H9 (cell line): ENCODE results near the gene SLC18B1. TPM values are rescaled to one million over a fixed set of nuclear protein-coding genes. Genes with fewer than 3 reads are reported as not detected.

Experiments used
- DNase-seq: peaks from one replicate; pipeline ENCODE4 v3.0.0-alpha.2; 2017
- H2AFZ ChIP-seq: one replicate; pipeline ENCODE4 v1.6.1; 2013; ENCODE audit warnings: mild to moderate bottlenecking, low read length, control low read depth, moderate library complexity
- H2AK5ac ChIP-seq: 2 replicates; pipeline ENCODE4 v1.6.1; 2013; ENCODE audit warnings: low read length, control low read depth, mixed read lengths; ENCODE audit not compliant: insufficient read length
- H2BK120ac ChIP-seq: one replicate; pipeline ENCODE4 v1.6.1; 2013; ENCODE audit warnings: low read depth, mild to moderate bottlenecking, low read length, control low read depth, inconsistent platforms; ENCODE audit not compliant: poor library complexity, severe bottlenecking
- H2BK12ac ChIP-seq: 2 replicates; pipeline ENCODE4 v1.6.1; 2013; ENCODE audit warnings: low read length, control low read depth, mixed read lengths, low read depth; ENCODE audit not compliant: insufficient read length
- H2BK15ac ChIP-seq: 2 replicates; pipeline ENCODE4 v1.6.1; 2013; ENCODE audit warnings: low read depth, low read length, control low read depth
- H2BK20ac ChIP-seq: one replicate; pipeline ENCODE4 v1.6.1; 2013; ENCODE audit warnings: low read depth, mild to moderate bottlenecking, low read length, control low read depth, inconsistent platforms; ENCODE audit not compliant: poor library complexity, severe bottlenecking
- H2BK5ac ChIP-seq: 2 replicates; pipeline ENCODE4 v1.6.1; 2013; ENCODE audit warnings: low read length, control low read depth, mixed read lengths; ENCODE audit not compliant: insufficient read length
- H3K14ac ChIP-seq: 2 replicates; pipeline ENCODE4 v1.6.1; 2013; ENCODE audit warnings: low read length, control low read depth; ENCODE audit not compliant: insufficient read depth
- H3K18ac ChIP-seq: 2 replicates; pipeline ENCODE4 v1.6.1; 2013; ENCODE audit warnings: low read depth, mild to moderate bottlenecking, mixed read lengths, low read length, control low read depth; ENCODE audit not compliant: insufficient read length
- H3K23ac ChIP-seq: 2 replicates; pipeline ENCODE4 v1.6.1; 2013; ENCODE audit warnings: low read length, control low read depth, mixed read lengths, low read depth; ENCODE audit not compliant: insufficient read length
- H3K23me2 ChIP-seq: 2 replicates; pipeline ENCODE4 v1.6.1; 2013; ENCODE audit warnings: low read depth, mild to moderate bottlenecking, mixed read lengths, low read length, control low read depth; ENCODE audit not compliant: insufficient read length, poor library complexity, severe bottlenecking
- H3K27ac ChIP-seq: 2 replicates; pipeline ENCODE4 v1.5.1; 2013; ENCODE audit warnings: low read length, control low read depth, mixed read lengths, low read depth; ENCODE audit not compliant: insufficient read length
- H3K27me3 ChIP-seq: 2 replicates; pipeline ENCODE4 v1.6.1; 2013; ENCODE audit warnings: low read length, control low read depth, inconsistent platforms; ENCODE audit not compliant: insufficient read depth
- H3K4ac ChIP-seq: 2 replicates; pipeline ENCODE4 v1.6.1; 2013; ENCODE audit warnings: low read depth, mild to moderate bottlenecking, control low read depth, inconsistent platforms, low read length, moderate library complexity
- H3K4me1 ChIP-seq: 2 replicates; pipeline ENCODE4 v1.6.1; 2013; ENCODE audit warnings: low read length, control low read depth, inconsistent platforms; ENCODE audit not compliant: insufficient read depth
- H3K4me2 ChIP-seq: 2 replicates; pipeline ENCODE4 v1.6.1; 2013; ENCODE audit warnings: low read length, control low read depth, mixed read lengths; ENCODE audit not compliant: insufficient read length, insufficient read depth
- H3K56ac ChIP-seq: 2 replicates; pipeline ENCODE4 v1.6.1; 2013; ENCODE audit warnings: low read depth, mild to moderate bottlenecking, mixed read lengths, low read length, control low read depth; ENCODE audit not compliant: insufficient read length
- H3K79me1 ChIP-seq: 2 replicates; pipeline ENCODE4 v1.6.1; 2013; ENCODE audit warnings: low read depth, mild to moderate bottlenecking, moderate library complexity, low read length, control low read depth, inconsistent platforms; ENCODE audit not compliant: insufficient read depth, poor library complexity, severe bottlenecking
- H3K79me2 ChIP-seq: 2 replicates; pipeline ENCODE4 v1.6.1; 2013; ENCODE audit warnings: low read length, control low read depth, inconsistent platforms; ENCODE audit not compliant: insufficient read depth
- H3K9ac ChIP-seq: 2 replicates; pipeline ENCODE4 v1.6.1; 2013; ENCODE audit warnings: low read length, control low read depth, mixed read lengths; ENCODE audit not compliant: insufficient read length; ENCODE audit errors: extremely low read depth
- H3K9me3 ChIP-seq: one replicate; pipeline ENCODE4 v1.6.1; 2013; ENCODE audit warnings: low read depth, low read length, inconsistent platforms; ENCODE audit not compliant: control insufficient read depth
- H3T11ph ChIP-seq: one replicate; pipeline ENCODE4 v1.6.1; 2013; ENCODE audit warnings: mild to moderate bottlenecking, low read length, control low read depth, inconsistent platforms
- H4K20me1 ChIP-seq: one replicate; pipeline ENCODE4 v1.6.1; 2013; ENCODE audit not compliant: control insufficient read depth, insufficient read length, insufficient read depth
- H4K5ac ChIP-seq: 2 replicates; pipeline ENCODE4 v1.6.1; 2013; ENCODE audit warnings: low read depth, mild to moderate bottlenecking, mixed read lengths, low read length, control low read depth; ENCODE audit not compliant: insufficient read length
- H4K8ac ChIP-seq: replicated peaks from 2 replicates; pipeline ENCODE4 v1.6.1; 2013; ENCODE audit warnings: low read length, control low read depth, mixed read lengths, low read depth; ENCODE audit not compliant: insufficient read length
- H4K91ac ChIP-seq: 2 replicates; pipeline ENCODE4 v1.6.1; 2013; ENCODE audit warnings: low read depth, mild to moderate bottlenecking, moderate library complexity, mixed read lengths, low read length, control low read depth; ENCODE audit not compliant: insufficient read length
- H3K27ac Mint-ChIP-seq, 3 experiments: 2 replicates in 2 of 3; 3 replicates in 1 of 3; pipeline ENCODE4 v1.8.0; 2020 to 2021; ENCODE audit warnings: mixed read lengths in 3 of 3, mild to moderate bottlenecking in 1 of 3, moderate library complexity in 1 of 3
- H3K27me3 Mint-ChIP-seq: 2 replicates; pipeline ENCODE4 v1.8.0; 2021; ENCODE audit warnings: low read depth, mild to moderate bottlenecking, moderate library complexity, mixed read lengths
- H3K36me3 Mint-ChIP-seq, 3 experiments: 2 replicates in 2 of 3; 3 replicates in 1 of 3; pipeline ENCODE4 v1.8.0; 2020 to 2021; ENCODE audit warnings: low read depth in 3 of 3, mixed read lengths in 3 of 3; ENCODE audit not compliant: insufficient read depth in 1 of 3
- H3K4me1 Mint-ChIP-seq, 2 experiments: 2 replicates each; pipeline ENCODE4 v1.8.0; 2020; ENCODE audit warnings: mixed read lengths in 2 of 2
- H3K4me3 Mint-ChIP-seq, 2 experiments: 2 replicates in 1 of 2; 3 replicates in 1 of 2; pipeline ENCODE4 v1.8.0; 2020 to 2021; ENCODE audit warnings: mild to moderate bottlenecking in 2 of 2, mixed read lengths in 2 of 2, moderate library complexity in 1 of 2
- H3K9me3 Mint-ChIP-seq, 2 experiments: 2 replicates in 1 of 2; 3 replicates in 1 of 2; pipeline ENCODE4 v1.8.0; 2020; ENCODE audit warnings: mild to moderate bottlenecking in 2 of 2, mixed read lengths in 2 of 2, moderate library complexity in 1 of 2
- WGBS: extraction: QIAGEN DNeasy Blood & Tissue Kit; methylation state at CpG from one replicate; pipeline ENCODE4 v1.1.7; 2013; ENCODE audit warnings: missing lambda C conversion rate, low lambda C conversion rate, mixed read lengths; ENCODE audit not compliant: insufficient read length; ENCODE audit errors: extremely low coverage; 5-methylcytosine and 5-hydroxymethylcytosine counted together
- total RNA-seq: library from RNA; stranded (reverse); gene quantifications from 2 replicates; pipeline ENCODE4 v1.2.1, GENCODE V29; 2021
- TF ChIP-seq, protein P1 (sequence below): fragments of 200-600 bp; sonication (generic); conservative IDR thresholded peaks from 3 replicates; pipeline ENCODE4 v1.8.0; 2021; ENCODE audit warnings: antibody characterized with exemption, mild to moderate bottlenecking

Gene SLC18B1
- total RNA-seq, 1 experiment from 2014 or later: 19.8 TPM

DNA sequence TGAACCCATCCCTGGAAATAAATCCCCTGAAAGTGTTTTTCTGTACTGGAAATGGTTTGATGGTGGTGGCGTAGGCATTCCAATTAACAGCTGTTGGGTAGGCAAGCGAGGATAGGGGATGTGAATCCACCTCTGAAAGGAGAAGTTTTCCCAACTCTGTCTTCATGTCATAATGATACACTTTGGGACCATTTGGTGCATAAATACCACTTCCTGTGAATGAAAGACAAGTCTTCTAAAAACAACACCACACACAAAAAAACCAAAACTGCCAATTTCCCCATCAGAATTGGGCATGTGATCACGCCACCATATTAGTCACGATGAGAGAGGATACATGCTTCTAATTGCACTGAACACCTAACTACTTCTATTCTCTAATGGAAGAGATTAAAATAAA is 47.1 kb downstream of the SLC18B1 start:
- H3K4me3 Mint-ChIP-seq: no peak overlapping the region
- TF ChIP-seq, protein P1, sequence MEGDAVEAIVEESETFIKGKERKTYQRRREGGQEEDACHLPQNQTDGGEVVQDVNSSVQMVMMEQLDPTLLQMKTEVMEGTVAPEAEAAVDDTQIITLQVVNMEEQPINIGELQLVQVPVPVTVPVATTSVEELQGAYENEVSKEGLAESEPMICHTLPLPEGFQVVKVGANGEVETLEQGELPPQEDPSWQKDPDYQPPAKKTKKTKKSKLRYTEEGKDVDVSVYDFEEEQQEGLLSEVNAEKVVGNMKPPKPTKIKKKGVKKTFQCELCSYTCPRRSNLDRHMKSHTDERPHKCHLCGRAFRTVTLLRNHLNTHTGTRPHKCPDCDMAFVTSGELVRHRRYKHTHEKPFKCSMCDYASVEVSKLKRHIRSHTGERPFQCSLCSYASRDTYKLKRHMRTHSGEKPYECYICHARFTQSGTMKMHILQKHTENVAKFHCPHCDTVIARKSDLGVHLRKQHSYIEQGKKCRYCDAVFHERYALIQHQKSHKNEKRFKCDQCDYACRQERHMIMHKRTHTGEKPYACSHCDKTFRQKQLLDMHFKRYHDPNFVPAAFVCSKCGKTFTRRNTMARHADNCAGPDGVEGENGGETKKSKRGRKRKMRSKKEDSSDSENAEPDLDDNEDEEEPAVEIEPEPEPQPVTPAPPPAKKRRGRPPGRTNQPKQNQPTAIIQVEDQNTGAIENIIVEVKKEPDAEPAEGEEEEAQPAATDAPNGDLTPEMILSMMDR: no peak
- Histone ChIP-seq H3K27ac (no peak overlapping the region), H3K4me2 (no peak overlapping the region), H3K14ac (no peak overlapping the region), H3K9me3 (no peaks in the 10 kb centered on the region), H3K23me2 (no peaks in the 10 kb centered on the region), H2BK15ac (no peak overlapping the region), H4K20me1 (no peaks in the 10 kb centered on the region), H3K23ac (no peak overlapping the region), H3K27me3 (no peaks in the 10 kb centered on the region), H3K9ac (no peak overlapping the region), H2BK120ac (no peak overlapping the region), H3K56ac (no peak overlapping the region), H4K91ac (no peak overlapping the region), H2BK5ac (no peak overlapping the region), H2AK5ac (no peak overlapping the region), H3K4ac (no peak overlapping the region), H2AFZ (no peak overlapping the region), H2BK12ac (no peak overlapping the region), H3T11ph (no peak overlapping the region), H2BK20ac (no peak overlapping the region), H3K79me2 (no peaks in the 10 kb centered on the region), H3K18ac (no peak overlapping the region), H3K79me1 (no peaks in the 10 kb centered on the region), H4K8ac (no peak overlapping the region), H3K4me1 (no peaks in the 10 kb centered on the region), H4K5ac (no peak overlapping the region)
- H3K36me3 Mint-ChIP-seq: no peaks in the 10 kb centered on the region
- H3K27me3 Mint-ChIP-seq: no peaks in the 10 kb centered on the region
- no peaks in the 10 kb centered on the region for H3K9me3 Mint-ChIP-seq
- DNase-seq: no peak
- WGBS: no CpG with 5 or more reads among the region's 4 CpGs
- H3K4me1 Mint-ChIP-seq: no peaks in the 10 kb centered on the region
- no peak overlapping the region for H3K27ac Mint-ChIP-seq
